Erythroblast (primary cell): ENCODE data around the gene SNORC.

Experiments
- GATA1 ChIP-seq: IDR thresholded peaks from 2 replicates; pipeline ENCODE4 v1.6.1; 2011; ENCODE audit warnings: low read depth, mild to moderate bottlenecking, control low read depth, low read length, moderate library complexity
- POLR2A ChIP-seq: IDR thresholded peaks from 2 replicates; pipeline ENCODE4 v1.6.1; 2011; ENCODE audit warnings: mild to moderate bottlenecking, low read length

DNA sequence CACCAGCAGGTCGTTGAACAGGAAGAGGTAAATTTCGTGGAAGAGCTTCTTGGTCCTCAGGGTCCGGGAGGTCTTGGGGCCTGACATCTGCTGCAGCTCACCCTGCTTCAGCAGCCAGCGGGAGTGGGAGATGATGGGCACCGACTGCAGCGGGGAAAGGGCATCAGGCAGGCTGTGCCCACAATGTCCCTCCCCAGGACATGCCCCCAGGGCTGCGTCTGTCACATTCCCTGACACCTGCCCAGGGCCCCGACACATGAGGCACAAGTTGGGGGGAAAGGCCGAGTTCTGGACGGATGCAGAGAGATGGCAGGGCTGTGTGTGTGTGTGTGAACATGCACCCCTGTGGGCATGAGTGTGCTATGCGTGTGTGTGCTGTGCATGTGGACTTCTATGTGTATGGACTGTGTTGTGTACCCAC, 13.9 kb downstream of the SNORC start:
- TF ChIP-seq POLR2A, result no peak
- no peak for TF ChIP-seq GATA1
